Endometrial microvascular endothelial cells (primary cell): ENCODE measurements around the gene KRTAP12-2. TPM values are rescaled to one million over a fixed set of nuclear protein-coding genes. Genes with fewer than 3 reads are reported as not detected.
"Not testable (repeated sequence)": the region's sequence is repeated elsewhere in the genome, so short reads cannot be mapped to it uniquely, and the experiment has no call there.

Experiments used
- in situ Hi-C: cut with HindIII; loops from 2 replicates; pipeline ENCODE4 v1.10.0; 2017; ENCODE audit warnings: low sequenced_read_pairs, low pct_unique_long_range_greater_than_20kb; ENCODE audit errors: inconsistent ontology term
- total RNA-seq: library from RNA; depleted of rRNA; stranded (reverse); fragments of >200 nt; gene quantifications from one replicate; pipeline ENCODE4 v1.2.3, GENCODE V29; 2015; ENCODE audit errors: inconsistent ontology term

The KRTAP12-2 gene
- total RNA-seq, 1 donor from 2014 or later = not detected

GRCh38 chr21:44657635-44658540, 8.8 kb downstream of the KRTAP12-2 start, which contains the start of gene KRTAP12-3:
KRTAP12-3 (plus strand) TSS chr21:44657932; CDS start chr21:44657980, 48 bp downstream.
- in situ Hi-C loops = no loop called here

GRCh38 chr21:44656868-44657267, 9.9 kb downstream of the KRTAP12-2 start:
- in situ Hi-C loops = no loop called here

DNA sequence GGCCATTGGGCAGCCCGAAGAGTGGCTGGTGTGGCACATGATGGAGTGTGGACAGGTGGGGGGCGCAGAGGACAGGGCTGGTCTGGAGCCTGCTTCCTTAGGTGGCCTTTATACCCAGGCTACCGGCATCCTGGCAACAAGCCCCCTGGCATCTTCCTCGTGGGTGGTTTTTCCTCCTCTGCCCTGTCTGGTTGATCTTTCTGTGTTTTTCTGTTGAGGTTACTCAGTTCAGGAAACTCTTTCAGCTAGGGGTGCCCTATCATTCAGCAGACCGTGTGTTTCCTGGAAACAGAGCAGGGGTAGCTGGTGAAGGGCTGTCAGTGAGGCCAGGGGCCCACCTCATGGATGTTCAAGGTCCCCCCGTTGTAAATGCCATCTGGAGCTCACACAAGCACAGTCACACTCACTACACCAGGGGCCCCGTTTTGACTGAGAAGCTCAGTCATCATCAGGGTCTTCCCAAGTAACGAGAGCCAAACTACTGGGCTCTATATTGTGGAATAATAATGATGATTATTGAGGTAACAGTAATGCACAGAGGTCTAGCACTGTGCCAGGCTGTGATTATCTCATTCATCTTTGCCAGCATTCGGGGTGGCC, 12.1 kb downstream of the KRTAP12-2 start, which contains the start of gene KRTAP12-4:
TSS of gene KRTAP12-4 (minus strand) at position 84 of the 600 bp plus-strand sequence. CDS start at position 39, 45 bp downstream.
- in situ Hi-C loops = no loop called here

- in situ Hi-C loops = no loop called here
Measured at GRCh38 chr21:44653656-44654575, 12.8 kb downstream of the KRTAP12-2 start.

DNA sequence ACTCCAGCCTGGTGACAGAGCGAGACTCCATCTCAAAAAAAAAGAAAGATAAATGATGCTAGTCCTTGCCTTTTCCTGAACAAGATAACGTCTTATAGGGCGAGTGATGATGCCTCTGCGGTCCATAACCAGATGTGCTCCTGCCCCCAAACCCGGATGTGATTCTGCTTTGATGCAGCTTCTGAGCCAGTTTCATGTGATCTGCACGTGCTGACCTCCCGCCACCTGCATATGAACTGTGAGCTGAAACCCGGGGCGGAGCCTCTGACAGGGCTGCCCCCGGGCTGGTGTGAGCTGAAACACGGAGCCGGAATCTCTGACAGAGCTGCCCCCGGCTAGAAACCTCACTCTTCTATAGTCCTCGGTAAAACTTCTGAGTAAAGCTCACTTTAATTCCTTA, 13.6 kb downstream of the KRTAP12-2 start:
- in situ Hi-C loops = no loop called here

DNA sequence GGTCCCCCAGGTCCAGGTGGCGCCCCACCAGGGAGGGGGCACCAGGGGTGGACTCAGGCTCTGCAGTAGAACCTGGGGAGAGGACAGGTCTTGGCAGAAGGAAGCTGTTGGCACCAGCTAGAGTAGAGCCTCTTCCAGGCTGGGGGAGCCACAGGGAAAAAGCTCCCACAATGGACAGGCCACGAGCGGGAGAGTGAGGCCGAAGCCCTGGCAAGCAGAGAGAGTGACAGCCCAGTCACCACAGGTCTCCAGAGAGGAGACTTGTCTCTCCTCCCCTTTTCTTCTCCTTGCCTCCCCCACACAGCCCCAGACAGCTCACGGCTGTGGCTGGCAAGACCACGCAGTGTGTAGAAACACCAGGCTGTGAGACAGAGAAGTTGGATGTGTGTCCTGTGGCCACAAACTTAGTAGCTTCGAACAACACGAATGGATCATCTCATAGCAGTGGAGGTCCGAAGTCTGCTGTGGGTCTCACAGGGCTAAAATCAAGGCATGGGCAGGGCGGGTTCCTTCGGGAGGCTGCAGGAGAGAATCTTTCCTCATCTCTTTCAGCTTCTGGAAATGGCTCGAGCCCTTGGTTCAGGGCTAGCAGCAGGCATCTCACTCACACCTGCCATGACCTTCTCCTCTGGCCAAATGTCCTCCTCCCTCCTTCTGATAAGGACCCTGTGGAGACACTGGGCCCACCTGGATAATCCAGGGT, 15.6 kb downstream of the KRTAP12-2 start:
- in situ Hi-C loops = no loop called here

DNA sequence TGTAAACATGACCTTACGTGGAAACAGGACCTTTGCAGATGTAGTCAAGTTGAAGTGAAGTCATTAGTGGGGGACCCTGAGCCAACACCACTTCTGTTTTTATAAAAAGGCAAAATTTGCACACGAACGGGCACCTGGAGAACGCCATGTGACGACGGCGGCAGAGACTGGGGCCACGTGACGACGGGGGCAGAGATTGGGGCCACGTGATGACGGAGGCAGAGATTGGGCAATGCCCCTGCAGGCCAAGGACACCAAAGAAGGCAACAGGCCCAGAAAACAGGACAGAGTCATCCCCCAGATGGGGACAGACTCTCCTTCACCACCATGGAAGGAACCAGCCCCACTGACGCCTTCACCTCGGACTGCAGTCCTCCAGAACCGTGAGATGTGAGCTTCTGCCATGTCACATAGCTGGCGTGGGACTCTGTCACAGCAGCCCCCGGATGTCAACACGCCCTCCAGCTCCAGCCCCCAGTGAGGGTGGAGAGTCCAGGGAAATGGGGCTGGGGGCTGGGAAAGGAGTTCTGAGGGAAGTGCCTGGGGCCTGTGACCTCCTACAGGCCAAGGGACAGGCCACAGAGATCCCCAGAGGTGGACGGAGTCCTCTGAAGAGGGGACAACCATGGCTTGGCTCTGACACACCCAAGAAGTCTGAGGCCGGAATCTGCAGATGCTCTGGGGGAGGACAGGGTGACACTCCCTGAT, 16.3 kb downstream of the KRTAP12-2 start:
- in situ Hi-C loops = no loop called here

DNA sequence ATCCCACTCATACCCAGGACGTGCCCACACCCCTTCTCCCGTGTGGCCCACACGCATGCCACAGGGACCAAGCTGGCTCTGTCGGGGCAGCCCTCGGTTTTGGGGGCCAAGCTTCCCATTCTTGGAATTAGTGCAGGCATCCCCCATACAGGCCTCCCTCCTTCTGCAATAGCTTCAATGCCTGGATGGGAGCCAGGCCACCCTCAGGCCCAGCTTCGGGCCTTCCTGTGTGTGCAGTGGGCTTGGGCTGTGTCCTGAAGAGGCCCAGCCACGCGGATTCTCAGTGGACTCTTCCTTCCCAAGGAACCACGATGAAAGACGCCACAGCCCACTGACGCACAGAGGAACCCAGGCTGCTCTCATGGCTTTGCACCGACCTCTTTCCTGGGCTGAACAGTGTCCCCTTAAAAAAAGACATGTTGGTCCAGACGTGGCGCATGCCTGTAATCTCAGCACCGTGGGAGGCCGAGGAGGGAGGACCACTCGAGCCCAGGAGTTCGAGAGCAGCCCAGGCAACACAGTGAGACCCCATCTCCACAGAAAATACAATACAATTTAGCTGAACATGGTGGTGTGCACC, 17.1 kb downstream of the KRTAP12-2 start:
- in situ Hi-C loops = no loop called here

- in situ Hi-C loops = no loop called here
Measured at GRCh38 chr21:44648557-44649311, 18.0 kb downstream of the KRTAP12-2 start.

GRCh38 chr21:44647222-44647552, 19.5 kb downstream of the KRTAP12-2 start:
- in situ Hi-C loops = no loop called here

DNA sequence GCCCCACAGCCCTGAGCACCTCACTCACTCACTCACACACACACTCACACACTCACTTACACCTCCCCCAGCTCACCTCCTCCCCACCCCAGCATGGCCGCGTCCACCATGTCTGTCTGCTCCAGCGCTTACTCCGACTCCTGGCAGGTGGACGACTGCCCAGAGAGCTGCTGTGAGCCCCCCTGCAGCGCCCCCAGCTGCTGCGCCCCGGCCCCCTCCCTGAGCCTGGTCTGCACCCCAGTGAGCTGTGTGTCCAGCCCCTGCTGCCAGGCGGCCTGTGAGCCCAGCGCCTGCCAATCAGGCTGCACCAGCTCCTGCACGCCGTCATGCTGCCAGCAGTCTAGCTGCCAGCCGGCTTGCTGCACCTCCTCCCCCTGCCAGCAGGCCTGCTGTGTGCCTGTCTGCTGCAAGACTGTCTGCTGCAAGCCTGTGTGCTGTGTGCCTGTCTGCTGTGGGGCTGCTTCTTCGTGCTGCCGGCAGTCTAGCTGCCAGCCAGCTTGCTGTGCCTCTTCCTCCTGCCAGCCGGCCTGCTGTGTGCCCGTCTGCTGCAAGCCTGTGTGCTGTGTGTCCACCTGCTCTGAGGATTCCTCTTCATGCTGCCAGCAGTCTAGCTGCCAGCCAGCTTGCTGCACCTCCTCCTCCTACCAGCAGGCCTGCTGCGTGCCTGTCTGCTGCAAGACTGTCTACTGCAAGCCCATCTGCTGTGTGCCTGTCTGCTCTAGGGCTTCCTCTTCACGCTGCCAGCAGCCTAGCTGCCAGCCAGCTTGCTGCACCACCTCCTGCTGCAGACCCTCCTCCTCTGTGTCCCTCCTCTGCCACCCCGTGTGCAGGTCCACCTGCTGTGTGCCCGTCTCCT, 20.1 kb downstream of the KRTAP12-2 start, which contains the start of gene KRTAP10-11:
TSS of gene KRTAP10-11 (plus strand) at position 49 of the 856 bp plus-strand sequence. CDS start at position 94, 45 bp downstream.
- in situ Hi-C loops = not testable (repeated sequence)

- in situ Hi-C loops = no loop called here
Measured at GRCh38 chr21:44644878-44645277, 21.8 kb downstream of the KRTAP12-2 start.

DNA sequence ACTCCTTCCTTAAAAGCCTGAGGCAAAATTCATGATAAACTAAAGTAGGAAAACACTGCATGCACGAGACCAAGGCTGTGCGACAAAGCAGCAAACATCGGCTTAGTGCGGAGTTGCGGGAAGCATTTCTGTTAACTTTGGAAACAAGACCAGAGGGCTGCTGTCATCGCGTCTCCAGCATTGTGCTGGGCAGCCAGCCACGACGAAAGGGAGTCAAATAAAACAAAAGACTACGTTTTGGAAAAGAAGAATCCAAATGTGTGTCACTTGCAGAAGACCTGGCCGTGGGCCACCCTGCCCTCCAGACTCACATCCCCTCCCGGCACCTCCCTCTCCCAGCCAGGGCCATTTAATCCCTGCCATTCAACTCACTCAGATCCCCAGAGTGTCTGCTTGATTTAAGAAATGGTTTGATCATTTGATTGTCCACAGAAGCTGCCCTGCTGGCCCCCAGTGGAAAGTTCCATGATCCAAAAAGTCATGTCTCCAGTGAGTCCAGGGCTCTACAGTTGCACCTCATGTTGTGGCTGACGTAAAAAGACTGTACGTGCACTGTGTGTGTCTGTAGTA, 22.9 kb downstream of the KRTAP12-2 start:
- in situ Hi-C loops = no loop called here

GRCh38 chr21:44640761-44641160, 26.0 kb downstream of the KRTAP12-2 start:
- in situ Hi-C loops = no loop called here

- in situ Hi-C loops = no loop called here
Measured at GRCh38 chr21:44639331-44639655, 27.4 kb downstream of the KRTAP12-2 start.
